HepG2 (cell line): ENCODE results near the gene ASH1L. TPM values are rescaled to one million over a fixed set of nuclear protein-coding genes. Genes with fewer than 3 reads are reported as not detected.

Experiments
- ARID5B ChIP-seq: IDR thresholded peaks from 2 replicates; pipeline ENCODE4 v1.4.0; 2020; ENCODE audit warnings: mild to moderate bottlenecking, missing genetic modification reagents
- ATM ChIP-seq: fragments of 450-650 bp; IDR thresholded peaks from 2 replicates; pipeline ENCODE4 v1.7.1; 2017; ENCODE audit warnings: mild to moderate bottlenecking, borderline replicate concordance
- ELF1 ChIP-seq: sonication (generic); formaldehyde crosslinking; IDR thresholded peaks from 2 replicates; pipeline ENCODE4 v1.4.0; 2020; ENCODE audit warnings: missing genetic modification reagents
- GMEB2 ChIP-seq: IDR thresholded peaks from 2 replicates; pipeline ENCODE4 v1.6.1; 2016; ENCODE audit warnings: missing biosample characterization, missing genetic modification reagents, low read depth
- MATR3 ChIP-seq: sonication (generic); formaldehyde crosslinking; IDR thresholded peaks from 2 replicates; pipeline ENCODE4 v1.4.0; 2020; ENCODE audit warnings: missing genetic modification reagents
- NR1H2 ChIP-seq: sonication (generic); formaldehyde crosslinking; IDR thresholded peaks from 2 replicates; pipeline ENCODE4 v1.8.1; 2022; ENCODE audit warnings: low read depth, missing genetic modification reagents, borderline replicate concordance
- SP1 ChIP-seq, 2 experiments: fragments of 450-650 bp in 1 of 2; sonication (generic) in 1 of 2; formaldehyde crosslinking in 1 of 2; IDR thresholded peaks; 2 replicates each; pipeline versions ENCODE4 v1.4.0 to v1.6.1; 2016 to 2020; ENCODE audit warnings: missing genetic modification reagents in 1 of 2
- SRY ChIP-seq: sonication (generic); formaldehyde crosslinking; IDR thresholded peaks from 2 replicates; pipeline ENCODE4 v1.8.0; 2022; ENCODE audit warnings: mild to moderate bottlenecking, missing genetic modification reagents
- TARDBP ChIP-seq: sonication (generic); formaldehyde crosslinking; IDR thresholded peaks from 2 replicates; pipeline ENCODE4 v1.8.0; 2022; ENCODE audit warnings: mild to moderate bottlenecking, missing genetic modification reagents
- ZFAT ChIP-seq: sonication (generic); formaldehyde crosslinking; conservative IDR thresholded peaks from 2 replicates; pipeline ENCODE4 v1.8.1; 2023; ENCODE audit warnings: missing genetic modification reagents, inconsistent platforms
- ZNF124 ChIP-seq: sonication (generic); formaldehyde crosslinking; IDR thresholded peaks from 2 replicates; pipeline ENCODE4 v1.4.0; 2020; ENCODE audit warnings: missing genetic modification reagents
- ZNF326 ChIP-seq: sonication (generic); formaldehyde crosslinking; IDR thresholded peaks from 2 replicates; pipeline ENCODE4 v1.4.0; 2020; ENCODE audit warnings: missing genetic modification reagents, borderline replicate concordance
- ZNF652 ChIP-seq: IDR thresholded peaks from 2 replicates; pipeline ENCODE4 v1.6.1; 2016; ENCODE audit warnings: low read depth, borderline replicate concordance
- ZNF839 ChIP-seq: sonication (generic); formaldehyde crosslinking; IDR thresholded peaks from 2 replicates; pipeline ENCODE4 v1.4.0; 2020; ENCODE audit warnings: missing genetic modification reagents, mild to moderate bottlenecking, borderline replicate concordance
- ZSCAN30 ChIP-seq: sonication (generic); formaldehyde crosslinking; IDR thresholded peaks from 2 replicates; pipeline ENCODE4 v1.5.0; 2020; ENCODE audit warnings: mild to moderate bottlenecking, missing genetic modification reagents
- polyA plus RNA-seq, 8 experiments: library from polyadenylated mRNA; depleted of rRNA in 3 of 8; stranded (reverse) in 7 of 8; unstranded in 1 of 8; fragments of >200 nt; fragmentation: Illumina TruSeq in 4 of 8; extraction: Trizol in 4 of 8; gene quantifications; 2 replicates each; pipeline versions ENCODE4 v1.2.1 to v1.2.3, GENCODE V29; 2011 to 2016; ENCODE audit warnings: low read depth in 4 of 8, missing spikeins in 1 of 8, mixed read lengths in 1 of 8; ENCODE audit not compliant: insufficient read depth in 1 of 8
- total RNA-seq, 5 experiments: library from RNA; depleted of rRNA; stranded (reverse); fragments of >200 nt; fragmentation: Illumina TruSeq; extraction: Trizol; gene quantifications; 2 replicates each; pipeline ENCODE4 v1.2.3, GENCODE V29; 2016; ENCODE audit warnings: low read depth in 1 of 5
- TF ChIP-seq, protein P1 (sequence below): sonication (generic); formaldehyde crosslinking; IDR thresholded peaks from 2 replicates; pipeline ENCODE4 v1.4.0; 2020; ENCODE audit warnings: missing genetic modification reagents
- TF ChIP-seq, protein P2 (sequence below): sonication (generic); formaldehyde crosslinking; IDR thresholded peaks from 2 replicates; pipeline ENCODE4 v1.5.0; 2020; ENCODE audit warnings: mild to moderate bottlenecking, missing genetic modification reagents
- TF ChIP-seq, protein P3 (sequence below): sonication (generic); formaldehyde crosslinking; IDR thresholded peaks from 2 replicates; pipeline ENCODE4 v1.4.0; 2020; ENCODE audit warnings: missing genetic modification reagents, mild to moderate bottlenecking, borderline replicate concordance

Gene ASH1L
- total and polyA plus RNA-seq, 2 of the 13 experiments (the other 11 are each of a cell fraction or from before 2014, with no cell fraction given), result 10.2 to 15.3 TPM

DNA sequence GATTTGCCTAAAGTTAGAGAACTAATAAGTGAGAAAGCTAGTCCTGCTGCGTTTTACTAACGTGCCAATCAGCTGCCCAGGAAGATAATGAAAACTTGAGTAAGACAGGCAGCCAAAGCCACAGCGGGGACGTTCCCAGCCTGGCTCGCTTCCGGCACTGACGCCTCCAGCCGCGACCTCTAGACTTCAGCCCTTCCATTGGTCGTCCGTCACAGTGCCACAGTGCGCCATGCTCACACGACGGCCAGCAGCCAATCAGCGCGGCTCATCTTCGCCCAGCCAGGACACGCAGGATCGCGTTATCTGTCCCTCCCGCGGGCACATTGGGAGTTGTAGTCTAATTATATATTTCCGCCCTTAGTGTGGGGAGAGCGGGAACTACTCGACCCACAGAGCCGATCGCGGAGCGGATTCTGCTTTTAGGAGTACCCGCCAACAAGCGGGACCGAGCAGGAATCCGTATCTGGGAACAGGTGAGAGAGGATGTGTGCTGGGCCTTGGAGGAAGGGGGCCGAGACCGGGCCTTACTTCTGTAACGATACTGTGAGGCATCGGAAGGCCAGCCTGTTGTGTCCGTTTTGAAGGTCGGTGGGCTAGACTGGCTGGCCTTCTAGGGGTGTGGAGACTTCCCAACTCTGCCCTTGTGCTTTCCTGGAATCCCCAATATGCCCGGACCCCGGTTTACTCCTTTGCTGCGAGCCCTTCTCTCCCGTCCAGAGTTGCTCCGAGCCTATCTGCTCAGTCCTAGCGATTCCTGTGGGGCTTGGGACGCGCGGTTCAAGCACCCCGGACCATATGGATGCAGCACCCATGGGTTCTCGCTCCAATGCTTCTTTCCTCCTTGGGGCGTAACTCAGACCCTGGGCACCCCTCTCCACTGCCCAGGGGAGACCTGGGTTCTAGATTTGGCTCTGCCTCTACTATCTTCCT lies 253.8 kb downstream of the ASH1L start, which contains the start of gene FDPS (continued):
- TF ChIP-seq ZSCAN30 (CRISPR knock-in tag) (peak; percentile 86; the same call in 1 of the 2 replicates), ATM (no peak), ARID5B (CRISPR knock-in tag) (0 out of 2 replicates have a peak, but pooled peaks have one; percentile 25), TARDBP (CRISPR knock-in tag) (peak; percentile 86), MATR3 (no peak), ZNF652 (CRISPR knock-in tag) (no peak), ELF1 (peak; percentile 93), GMEB2 (CRISPR knock-in tag) (peak; percentile 74), NR1H2 (no peak), ZFAT (CRISPR knock-in tag) (no peak), ZNF124 (peak; percentile 49; the same call in 1 of the 2 replicates), SP1 (IDR thresholded peaks at IDR 0.05) (no peak), SP1 (CRISPR knock-in tag; IDR thresholded peaks at IDR 0.05) (peak; percentile 42; the same call in 1 of the 2 replicates), ZNF326 (CRISPR knock-in tag) (no peak), ZNF839 (0 out of 2 replicates have a peak, but pooled peaks have one; percentile 56), SRY (CRISPR knock-in tag) (no peak; the same call in 1 of the 2 replicates)
- TF ChIP-seq, protein P1, sequence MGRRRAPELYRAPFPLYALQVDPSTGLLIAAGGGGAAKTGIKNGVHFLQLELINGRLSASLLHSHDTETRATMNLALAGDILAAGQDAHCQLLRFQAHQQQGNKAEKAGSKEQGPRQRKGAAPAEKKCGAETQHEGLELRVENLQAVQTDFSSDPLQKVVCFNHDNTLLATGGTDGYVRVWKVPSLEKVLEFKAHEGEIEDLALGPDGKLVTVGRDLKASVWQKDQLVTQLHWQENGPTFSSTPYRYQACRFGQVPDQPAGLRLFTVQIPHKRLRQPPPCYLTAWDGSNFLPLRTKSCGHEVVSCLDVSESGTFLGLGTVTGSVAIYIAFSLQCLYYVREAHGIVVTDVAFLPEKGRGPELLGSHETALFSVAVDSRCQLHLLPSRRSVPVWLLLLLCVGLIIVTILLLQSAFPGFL (CRISPR knock-in tag), result no peak
- TF ChIP-seq, protein P2, sequence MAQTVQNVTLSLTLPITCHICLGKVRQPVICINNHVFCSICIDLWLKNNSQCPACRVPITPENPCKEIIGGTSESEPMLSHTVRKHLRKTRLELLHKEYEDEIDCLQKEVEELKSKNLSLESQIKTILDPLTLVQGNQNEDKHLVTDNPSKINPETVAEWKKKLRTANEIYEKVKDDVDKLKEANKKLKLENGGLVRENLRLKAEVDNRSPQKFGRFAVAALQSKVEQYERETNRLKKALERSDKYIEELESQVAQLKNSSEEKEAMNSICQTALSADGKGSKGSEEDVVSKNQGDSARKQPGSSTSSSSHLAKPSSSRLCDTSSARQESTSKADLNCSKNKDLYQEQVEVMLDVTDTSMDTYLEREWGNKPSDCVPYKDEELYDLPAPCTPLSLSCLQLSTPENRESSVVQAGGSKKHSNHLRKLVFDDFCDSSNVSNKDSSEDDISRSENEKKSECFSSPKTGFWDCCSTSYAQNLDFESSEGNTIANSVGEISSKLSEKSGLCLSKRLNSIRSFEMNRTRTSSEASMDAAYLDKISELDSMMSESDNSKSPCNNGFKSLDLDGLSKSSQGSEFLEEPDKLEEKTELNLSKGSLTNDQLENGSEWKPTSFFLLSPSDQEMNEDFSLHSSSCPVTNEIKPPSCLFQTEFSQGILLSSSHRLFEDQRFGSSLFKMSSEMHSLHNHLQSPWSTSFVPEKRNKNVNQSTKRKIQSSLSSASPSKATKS (CRISPR knock-in tag), result no peak
- TF ChIP-seq, protein P3, sequence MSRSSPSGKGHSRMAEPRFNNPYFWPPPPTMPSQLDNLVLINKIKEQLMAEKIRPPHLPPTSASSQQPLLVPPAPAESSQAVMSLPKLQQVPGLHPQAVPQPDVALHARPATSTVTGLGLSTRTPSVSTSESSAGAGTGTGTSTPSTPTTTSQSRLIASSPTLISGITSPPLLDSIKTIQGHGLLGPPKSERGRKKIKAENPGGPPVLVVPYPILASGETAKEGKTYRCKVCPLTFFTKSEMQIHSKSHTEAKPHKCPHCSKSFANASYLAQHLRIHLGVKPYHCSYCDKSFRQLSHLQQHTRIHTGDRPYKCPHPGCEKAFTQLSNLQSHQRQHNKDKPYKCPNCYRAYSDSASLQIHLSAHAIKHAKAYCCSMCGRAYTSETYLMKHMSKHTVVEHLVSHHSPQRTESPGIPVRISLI (CRISPR knock-in tag), result no peak
